Measurements from ENCODE around the gene CHCHD5. TPM values are rescaled to one million over a fixed set of nuclear protein-coding genes. Genes with fewer than 3 reads are reported as not detected.

Gene CHCHD5
- total RNA-seq, 1 experiment from 2014 or later, result 33.2 TPM

GRCh38 chr2:112601754-112602153 is 17.3 kb downstream of the CHCHD5 start:
- peaks cover 6% of the 10 kb centered on the region; the same call in 1 of the 2 replicates for H3K9me3 Mint-ChIP-seq
- CTCF ChIA-PET, result interaction anchor here (0.7 to 5.9 kb wide), 3 partner anchors 21 to 124 kb away, joined by 3 to 51 read pairs (median 5); no protein-coding TSS in a partner anchor

DNA sequence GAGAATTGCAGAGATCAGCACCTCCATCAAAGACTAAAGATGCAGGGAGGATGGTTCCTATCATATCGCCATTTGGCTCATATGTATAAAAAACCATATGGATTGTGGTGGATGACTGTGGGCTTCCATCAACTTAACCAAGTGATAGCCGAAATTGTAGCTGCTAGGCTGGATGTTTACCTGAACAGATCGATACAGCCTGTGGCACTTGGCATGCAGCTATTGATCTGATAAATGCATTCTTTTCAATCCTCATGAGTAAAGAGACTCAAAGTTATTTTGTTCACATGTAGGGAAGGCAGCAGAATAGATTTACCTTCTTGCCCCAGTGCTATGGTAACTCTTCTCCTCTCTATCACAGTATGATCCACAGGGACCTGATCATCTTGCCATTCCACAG is 18.5 kb downstream of the CHCHD5 start:
- TF ChIP-seq ZNF138 (CRISPR knock-in tag; conservative IDR thresholded peaks at IDR 0.05) (no peak), ZNF263 (CRISPR knock-in tag; IDR thresholded peaks at IDR 0.05; ENCODE audit: low read depth) (no peak), ELF4 (CRISPR knock-in tag; IDR thresholded peaks at IDR 0.05; ENCODE audit: low read depth) (no peak), GABPB1 (CRISPR knock-in tag; IDR thresholded peaks at IDR 0.05) (no peak), ATF1 (CRISPR knock-in tag; IDR thresholded peaks at IDR 0.05) (no peak), JUN (CRISPR knock-in tag; IDR thresholded peaks at IDR 0.05) (no peak), ZBTB21 (CRISPR knock-in tag; IDR thresholded peaks at IDR 0.05; ENCODE audit: borderline replicate concordance) (no peak), NR1H2 (CRISPR knock-in tag; IDR thresholded peaks at IDR 0.05) (no peak), ZNF425 (CRISPR knock-in tag; conservative IDR thresholded peaks at IDR 0.05) (no peak), ESRRA (CRISPR knock-in tag; IDR thresholded peaks at IDR 0.05; ENCODE audit: borderline replicate concordance) (no peak)
- TF ChIP-seq, protein P1, sequence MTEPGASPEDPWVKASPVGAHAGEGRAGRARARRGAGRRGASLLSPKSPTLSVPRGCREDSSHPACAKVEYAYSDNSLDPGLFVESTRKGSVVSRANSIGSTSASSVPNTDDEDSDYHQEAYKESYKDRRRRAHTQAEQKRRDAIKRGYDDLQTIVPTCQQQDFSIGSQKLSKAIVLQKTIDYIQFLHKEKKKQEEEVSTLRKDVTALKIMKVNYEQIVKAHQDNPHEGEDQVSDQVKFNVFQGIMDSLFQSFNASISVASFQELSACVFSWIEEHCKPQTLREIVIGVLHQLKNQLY (CRISPR knock-in tag; IDR thresholded peaks at IDR 0.05), result no peak
- TF ChIP-seq, protein P2, sequence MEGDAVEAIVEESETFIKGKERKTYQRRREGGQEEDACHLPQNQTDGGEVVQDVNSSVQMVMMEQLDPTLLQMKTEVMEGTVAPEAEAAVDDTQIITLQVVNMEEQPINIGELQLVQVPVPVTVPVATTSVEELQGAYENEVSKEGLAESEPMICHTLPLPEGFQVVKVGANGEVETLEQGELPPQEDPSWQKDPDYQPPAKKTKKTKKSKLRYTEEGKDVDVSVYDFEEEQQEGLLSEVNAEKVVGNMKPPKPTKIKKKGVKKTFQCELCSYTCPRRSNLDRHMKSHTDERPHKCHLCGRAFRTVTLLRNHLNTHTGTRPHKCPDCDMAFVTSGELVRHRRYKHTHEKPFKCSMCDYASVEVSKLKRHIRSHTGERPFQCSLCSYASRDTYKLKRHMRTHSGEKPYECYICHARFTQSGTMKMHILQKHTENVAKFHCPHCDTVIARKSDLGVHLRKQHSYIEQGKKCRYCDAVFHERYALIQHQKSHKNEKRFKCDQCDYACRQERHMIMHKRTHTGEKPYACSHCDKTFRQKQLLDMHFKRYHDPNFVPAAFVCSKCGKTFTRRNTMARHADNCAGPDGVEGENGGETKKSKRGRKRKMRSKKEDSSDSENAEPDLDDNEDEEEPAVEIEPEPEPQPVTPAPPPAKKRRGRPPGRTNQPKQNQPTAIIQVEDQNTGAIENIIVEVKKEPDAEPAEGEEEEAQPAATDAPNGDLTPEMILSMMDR (IDR thresholded peaks at IDR 0.05), result no peak
- H3K27me3 Mint-ChIP-seq (ENCODE audit: low read depth), result no peaks in the 10 kb centered on the region; the same call in 1 of the 2 replicates
- ATAC-seq, result no peak
- CTCF ChIA-PET, result interaction anchor here (0.6 to 5.9 kb wide), 3 partner anchors 20 to 123 kb away, joined by 4 to 51 read pairs (median 5); no protein-coding TSS in a partner anchor
- no peak overlapping the region for H3K4me3 Mint-ChIP-seq
- H3K4me1 Mint-ChIP-seq, result peaks cover 4% of the 10 kb centered on the region; the same call in 1 of the 2 replicates
- no peak for DNase-seq (ENCODE audit: low spot score)
- no peaks in the 10 kb centered on the region for H3K9me3 Mint-ChIP-seq
- H3K36me3 Mint-ChIP-seq, result no peaks in the 10 kb centered on the region
- POLR2A ChIA-PET, result no interaction called here
- H3K27ac Mint-ChIP-seq, result no peak overlapping the region

More at GRCh38 chr2:112601754-112602153, 17.3 kb downstream of the CHCHD5 start:
- no peaks in the 10 kb centered on the region; the same call in 1 of the 2 replicates for H3K27me3 Mint-ChIP-seq (ENCODE audit: low read depth)
- no peak overlapping the region for H3K27ac Mint-ChIP-seq
- ATAC-seq, result no peak
- POLR2A ChIA-PET, result no interaction called here
- no peak overlapping the region for H3K4me3 Mint-ChIP-seq
- TF ChIP-seq MXD4 (CRISPR knock-in tag; IDR thresholded peaks at IDR 0.05; ENCODE audit: borderline replicate concordance), result no peak
- TF ChIP-seq GTF2I (CRISPR knock-in tag; conservative IDR thresholded peaks at IDR 0.05), result no peak
- no peak for TF ChIP-seq FOXJ3 (CRISPR knock-in tag; IDR thresholded peaks at IDR 0.05; ENCODE audit: borderline replicate concordance)
- no peak for DNase-seq (ENCODE audit: low spot score)
- H3K4me1 Mint-ChIP-seq, result peaks cover 4% of the 10 kb centered on the region; the same call in 1 of the 2 replicates
- no peaks in the 10 kb centered on the region for H3K36me3 Mint-ChIP-seq

DNA sequence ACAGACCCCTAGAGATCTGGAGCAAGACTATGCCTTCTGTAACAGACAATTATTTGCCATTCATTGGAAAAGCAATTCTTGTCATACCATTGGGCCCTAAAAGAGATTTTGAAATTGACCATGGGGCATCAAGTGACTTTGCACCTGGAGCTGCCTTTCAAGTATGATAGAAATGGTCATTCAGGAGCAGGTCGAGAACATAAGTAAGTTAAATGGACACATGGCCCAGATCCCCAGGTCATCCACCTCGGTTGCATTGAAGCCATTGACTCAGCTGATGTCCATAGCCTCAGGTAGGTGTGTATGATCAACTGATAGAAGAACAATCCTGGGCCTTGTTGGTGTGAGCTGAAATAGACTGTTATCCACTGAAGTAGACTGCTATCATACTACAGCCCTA is 19.3 kb downstream of the CHCHD5 start:
- H3K9me3 Mint-ChIP-seq, result no peaks in the 10 kb centered on the region
- DNase-seq (ENCODE audit: low spot score) (no peak), ATAC-seq (no peak)
- no peaks in the 10 kb centered on the region for H3K36me3 Mint-ChIP-seq
- peaks cover 4% of the 10 kb centered on the region; the same call in 1 of the 2 replicates for H3K4me1 Mint-ChIP-seq
- H3K27me3 Mint-ChIP-seq (ENCODE audit: low read depth), result no peaks in the 10 kb centered on the region; the same call in 1 of the 2 replicates
- ChIA-PET POLR2A (no interaction called here), CTCF (no interaction called here)
- H3K27ac Mint-ChIP-seq, result no peak overlapping the region
- H3K4me3 Mint-ChIP-seq, result no peak overlapping the region
- TF ChIP-seq NFYB (CRISPR knock-in tag; conservative IDR thresholded peaks at IDR 0.05; ENCODE audit: low read depth) (no peak), ZBTB21 (CRISPR knock-in tag; IDR thresholded peaks at IDR 0.05; ENCODE audit: borderline replicate concordance) (no peak), ZNF138 (CRISPR knock-in tag; conservative IDR thresholded peaks at IDR 0.05) (no peak), NFE2L1 (CRISPR knock-in tag; IDR thresholded peaks at IDR 0.05) (no peak), E2F4 (CRISPR knock-in tag; IDR thresholded peaks at IDR 0.05; ENCODE audit: borderline replicate concordance, low read depth) (no peak), ERG (CRISPR knock-in tag; IDR thresholded peaks at IDR 0.05) (no peak), ZNF416 (CRISPR knock-in tag; IDR thresholded peaks at IDR 0.05) (no peak), NR1H2 (CRISPR knock-in tag; IDR thresholded peaks at IDR 0.05) (no peak), ATF1 (CRISPR knock-in tag; IDR thresholded peaks at IDR 0.05) (no peak), ESRRA (CRISPR knock-in tag; IDR thresholded peaks at IDR 0.05; ENCODE audit: borderline replicate concordance) (no peak)
- TF ChIP-seq, protein P3, sequence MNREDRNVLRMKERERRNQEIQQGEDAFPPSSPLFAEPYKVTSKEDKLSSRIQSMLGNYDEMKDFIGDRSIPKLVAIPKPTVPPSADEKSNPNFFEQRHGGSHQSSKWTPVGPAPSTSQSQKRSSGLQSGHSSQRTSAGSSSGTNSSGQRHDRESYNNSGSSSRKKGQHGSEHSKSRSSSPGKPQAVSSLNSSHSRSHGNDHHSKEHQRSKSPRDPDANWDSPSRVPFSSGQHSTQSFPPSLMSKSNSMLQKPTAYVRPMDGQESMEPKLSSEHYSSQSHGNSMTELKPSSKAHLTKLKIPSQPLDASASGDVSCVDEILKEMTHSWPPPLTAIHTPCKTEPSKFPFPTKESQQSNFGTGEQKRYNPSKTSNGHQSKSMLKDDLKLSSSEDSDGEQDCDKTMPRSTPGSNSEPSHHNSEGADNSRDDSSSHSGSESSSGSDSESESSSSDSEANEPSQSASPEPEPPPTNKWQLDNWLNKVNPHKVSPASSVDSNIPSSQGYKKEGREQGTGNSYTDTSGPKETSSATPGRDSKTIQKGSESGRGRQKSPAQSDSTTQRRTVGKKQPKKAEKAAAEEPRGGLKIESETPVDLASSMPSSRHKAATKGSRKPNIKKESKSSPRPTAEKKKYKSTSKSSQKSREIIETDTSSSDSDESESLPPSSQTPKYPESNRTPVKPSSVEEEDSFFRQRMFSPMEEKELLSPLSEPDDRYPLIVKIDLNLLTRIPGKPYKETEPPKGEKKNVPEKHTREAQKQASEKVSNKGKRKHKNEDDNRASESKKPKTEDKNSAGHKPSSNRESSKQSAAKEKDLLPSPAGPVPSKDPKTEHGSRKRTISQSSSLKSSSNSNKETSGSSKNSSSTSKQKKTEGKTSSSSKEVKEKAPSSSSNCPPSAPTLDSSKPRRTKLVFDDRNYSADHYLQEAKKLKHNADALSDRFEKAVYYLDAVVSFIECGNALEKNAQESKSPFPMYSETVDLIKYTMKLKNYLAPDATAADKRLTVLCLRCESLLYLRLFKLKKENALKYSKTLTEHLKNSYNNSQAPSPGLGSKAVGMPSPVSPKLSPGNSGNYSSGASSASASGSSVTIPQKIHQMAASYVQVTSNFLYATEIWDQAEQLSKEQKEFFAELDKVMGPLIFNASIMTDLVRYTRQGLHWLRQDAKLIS (CRISPR knock-in tag; IDR thresholded peaks at IDR 0.05; ENCODE audit: borderline replicate concordance), result no peak

Data from WTC11 (cell line).